ENCODE data around the gene ENGASE. TPM values are rescaled to one million over a fixed set of nuclear protein-coding genes. Genes with fewer than 3 reads are reported as not detected.

The ENGASE gene
- total and polyA plus RNA-seq, 9 of the 15 experiments (the other 6 are each of a cell fraction or from before 2014, with no cell fraction given) = 0.06 to 45.5 (median 13.9) TPM

- H3K4me3 ChIP-seq = no peak overlapping the region
- in situ Hi-C loops (cut with MboI) = no loop called here
- BruUV-seq (replicated peaks) = no TSS peak
- H3K4me1 ChIP-seq (replicated peaks in 1 of 2; ENCODE audit: control insufficient read depth in 2 of 2, insufficient read depth in 2 of 2, low read length in 2 of 2) = peaks cover 0 to 2% of the 10 kb centered on the region in 2 experiments; a peak in 2 of 5 replicates
- no peak overlapping the region for H3K4me2 ChIP-seq (ENCODE audit: insufficient read depth, low read length)
- peaks cover 9% of the 10 kb centered on the region for H4K20me1 ChIP-seq (replicated peaks; ENCODE audit: control insufficient read depth, insufficient read depth, low read length)
- CTCF ChIA-PET (ENCODE audit: low intra/inter-chr PET ratio) = no interaction called here
- no peaks in the 10 kb centered on the region for H3K79me2 ChIP-seq (ENCODE audit: control insufficient read depth, insufficient read depth, low read length)
- peaks cover 37 to 95% of the 10 kb centered on the region in 2 experiments for H3K27me3 ChIP-seq (ENCODE audit: control insufficient read depth in 2 of 2, insufficient read depth in 2 of 2, low read length in 2 of 2)
- DNase-seq (ENCODE audit: extremely low read depth in 1 of 4, low spot score in 3 of 4) (no peak), FAIRE-seq (no peak), ATAC-seq (no peak)
- intact Hi-C loops (cut with micrococcal nuclease) = no loop called here
- no peaks in the 10 kb centered on the region for H3K9me3 ChIP-seq (replicated peaks; ENCODE audit: control insufficient read depth, insufficient read depth, low read depth, low read length)
- no peak overlapping the region for H3K9ac ChIP-seq (ENCODE audit: insufficient read depth in 1 of 2, low read depth in 2 of 2, low read length in 2 of 2)
- TF ChIP-seq ELF4 (CRISPR knock-in tag; IDR thresholded peaks at IDR 0.05) = no peak
- peak; percentile 20 for TF ChIP-seq HMGN3 (IDR thresholded peaks at IDR 0.05; ENCODE audit: borderline replicate concordance, extremely low read depth, insufficient read length, low read depth, low read length)
- H2AFZ ChIP-seq (ENCODE audit: low read depth, low read length) = no peak overlapping the region
- no peaks in the 10 kb centered on the region for H3K36me3 ChIP-seq (ENCODE audit: control insufficient read depth, insufficient read depth, low read length)
- peaks cover 4% of the 10 kb centered on the region for H3K9me1 ChIP-seq (ENCODE audit: control insufficient read depth, insufficient read depth, low read length)
- POLR2A ChIA-PET = interaction anchor here (0.6 kb wide), 1 partner anchor 125 kb away, joined by 5 read pairs; no protein-coding TSS in a partner anchor
- WGBS (ENCODE audit: insufficient coverage, low coverage, missing lambda C conversion rate) = under 1% methylated on average over 32 of the region's 36 CpGs
- H3K27ac ChIP-seq (ENCODE audit: extremely low read depth, low read depth, low read length) = no peak overlapping the region
Measured at GRCh38 chr17:79132271-79133064, 57.8 kb downstream of the ENGASE start.

GRCh38 chr17:79133214-79133613 is 58.6 kb downstream of the ENGASE start:
- no peaks in the 10 kb centered on the region for H3K79me2 ChIP-seq (ENCODE audit: control insufficient read depth, insufficient read depth, low read length)
- peaks cover 4% of the 10 kb centered on the region for H3K9me1 ChIP-seq (ENCODE audit: control insufficient read depth, insufficient read depth, low read length)
- H3K4me2 ChIP-seq (ENCODE audit: insufficient read depth, low read length) = no peak overlapping the region
- no peak for DNase-seq (ENCODE audit: extremely low read depth in 1 of 4, low spot score in 3 of 4)
- H3K4me3 ChIP-seq = no peak overlapping the region
- H3K9me3 ChIP-seq (replicated peaks; ENCODE audit: control insufficient read depth, insufficient read depth, low read depth, low read length) = no peaks in the 10 kb centered on the region
- ATAC-seq = no peak
- no peaks in the 10 kb centered on the region for H3K36me3 ChIP-seq (ENCODE audit: control insufficient read depth, insufficient read depth, low read length)
- CTCF ChIA-PET (ENCODE audit: low intra/inter-chr PET ratio) = no interaction called here
- in situ Hi-C loops (cut with MboI) = no loop called here
- peaks cover 0 to 6% of the 10 kb centered on the region in 2 experiments; a peak in 2 of 5 replicates for H3K4me1 ChIP-seq (replicated peaks in 1 of 2; ENCODE audit: control insufficient read depth in 2 of 2, insufficient read depth in 2 of 2, low read length in 2 of 2)
- no peak overlapping the region for H3K27ac ChIP-seq (ENCODE audit: extremely low read depth, low read depth, low read length)
- no peak overlapping the region for H2AFZ ChIP-seq (ENCODE audit: low read depth, low read length)
- intact Hi-C loops (cut with micrococcal nuclease) = no loop called here
- POLR2A ChIA-PET = no interaction called here
- WGBS (ENCODE audit: insufficient coverage, low coverage, missing lambda C conversion rate) = 0% methylated on average over 1 of the region's 1 CpG
- peaks cover 13% of the 10 kb centered on the region for H4K20me1 ChIP-seq (replicated peaks; ENCODE audit: control insufficient read depth, insufficient read depth, low read length)
- FAIRE-seq = no peak
- no TSS peak for BruUV-seq (replicated peaks)
- no peak overlapping the region for H3K9ac ChIP-seq (ENCODE audit: insufficient read depth in 1 of 2, low read depth in 2 of 2, low read length in 2 of 2)
- peaks cover 33 to 87% of the 10 kb centered on the region in 2 experiments for H3K27me3 ChIP-seq (ENCODE audit: control insufficient read depth in 2 of 2, insufficient read depth in 2 of 2, low read length in 2 of 2)
- TF ChIP-seq, protein P1, sequence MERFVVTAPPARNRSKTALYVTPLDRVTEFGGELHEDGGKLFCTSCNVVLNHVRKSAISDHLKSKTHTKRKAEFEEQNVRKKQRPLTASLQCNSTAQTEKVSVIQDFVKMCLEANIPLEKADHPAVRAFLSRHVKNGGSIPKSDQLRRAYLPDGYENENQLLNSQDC (CRISPR knock-in tag; IDR thresholded peaks at IDR 0.05) = no peak
- TF ChIP-seq SMARCA5 (IDR thresholded peaks at IDR 0.05) (no peak), PREB (CRISPR knock-in tag; IDR thresholded peaks at IDR 0.05) (no peak), CLOCK (CRISPR knock-in tag; IDR thresholded peaks at IDR 0.05; ENCODE audit: borderline replicate concordance) (no peak), DACH1 (IDR thresholded peaks at IDR 0.05; ENCODE audit: partially characterized antibody) (no peak), CEBPB (tag; IDR thresholded peaks at IDR 0.05) (no peak), ZNF830 (CRISPR knock-in tag; IDR thresholded peaks at IDR 0.05) (no peak), HEY1 (CRISPR knock-in tag; IDR thresholded peaks at IDR 0.05; ENCODE audit: borderline replicate concordance) (no peak), MAFK (IDR thresholded peaks at IDR 0.05; ENCODE audit: low read length) (no peak), KLF10 (CRISPR knock-in tag; IDR thresholded peaks at IDR 0.05) (no peak)
